AML-193 (cell line): ENCODE results near the gene ZSWIM9.
A peak's percentile ranks its signal among the peaks of the same experiment; 100 is the strongest.
"Not testable (repeated sequence)": the region's sequence is repeated elsewhere in the genome, so short reads cannot be mapped to it uniquely, and the experiment has no call there.

Source experiments
- DNase-seq, 2 experiments: peaks; one replicate each; lab custom pipeline; 2025; lab: John Stamatoyannopoulos, UW

ZSWIM9 gene

GRCh38 chr19:48218997-48219396 is 48.5 kb downstream of the ZSWIM9 start:
- no peak for DNase-seq

- DNase-seq = not testable (repeated sequence)
These were observed 50.3 kb downstream of the ZSWIM9 start for GRCh38 chr19:48220784-48221183.

GRCh38 chr19:48221628-48222027 is 51.1 kb downstream of the ZSWIM9 start:
- DNase-seq = no peak

- DNase-seq = no peak
These were observed 60.2 kb downstream of the ZSWIM9 start for GRCh38 chr19:48230555-48231129.

- no peak for DNase-seq
These were observed 66.6 kb downstream of the ZSWIM9 start for GRCh38 chr19:48237057-48237456.

- no peak for DNase-seq
These were observed 68.6 kb downstream of the ZSWIM9 start for GRCh38 chr19:48239120-48239519.

- no peak for DNase-seq
These were observed 69.2 kb downstream of the ZSWIM9 start for GRCh38 chr19:48239582-48240141.

GRCh38 chr19:48241771-48242170 is 71.3 kb downstream of the ZSWIM9 start:
- DNase-seq = not testable (repeated sequence)

- DNase-seq = peak; percentile 8 to 26
These were observed 73.8 kb downstream of the ZSWIM9 start for GRCh38 chr19:48244281-48244680.

- DNase-seq = no peak
These were observed 75.6 kb downstream of the ZSWIM9 start for GRCh38 chr19:48246101-48246500.

GRCh38 chr19:48247212-48247611 is 76.7 kb downstream of the ZSWIM9 start:
- DNase-seq = no peak
